Smooth muscle cell (in vitro differentiated cells): ENCODE data around the gene NR2E3. TPM values are rescaled to one million over a fixed set of nuclear protein-coding genes. Genes with fewer than 3 reads are reported as not detected.

Experiments
- DNase-seq: peaks from one replicate; lab custom pipeline; 2025; ENCODE audit not compliant: unreplicated experiment; lab: John Stamatoyannopoulos, UW
- H2AFZ ChIP-seq: fragments of 200-600 bp; sonication (generic); 2 replicates; pipeline ENCODE4 v1.6.0; 2016; ENCODE audit warnings: antibody characterized with exemption, low read depth, mild to moderate bottlenecking
- H3F3A ChIP-seq: fragments of 200-600 bp; sonication (generic); 2 replicates; pipeline ENCODE4 v1.6.0; 2017; ENCODE audit warnings: antibody characterized with exemption, low read depth
- H3K27ac ChIP-seq: fragments of 200-600 bp; sonication (generic); 2 replicates; pipeline ENCODE4 v1.5.1; 2016; ENCODE audit warnings: low read depth, mild to moderate bottlenecking
- H3K27me3 ChIP-seq: fragments of 200-600 bp; sonication (generic); 2 replicates; pipeline ENCODE4 v1.6.1; 2016; ENCODE audit warnings: low read depth, mild to moderate bottlenecking
- H3K36me3 ChIP-seq: fragments of 200-600 bp; sonication (generic); 2 replicates; pipeline ENCODE4 v1.5.1; 2016; ENCODE audit warnings: low read depth
- H3K4me1 ChIP-seq: fragments of 200-600 bp; sonication (generic); 2 replicates; pipeline ENCODE4 v1.5.1; 2016; ENCODE audit warnings: low read depth
- H3K4me2 ChIP-seq: fragments of 200-600 bp; sonication (generic); 2 replicates; pipeline ENCODE4 v1.6.0; 2016; ENCODE audit warnings: mild to moderate bottlenecking
- H3K4me3 ChIP-seq: fragments of 200-600 bp; sonication (generic); 2 replicates; pipeline ENCODE4 v1.5.1; 2016; ENCODE audit warnings: mild to moderate bottlenecking
- H3K79me2 ChIP-seq: fragments of 200-600 bp; sonication (generic); 2 replicates; pipeline ENCODE4 v1.6.0; 2016; ENCODE audit warnings: low read depth, mild to moderate bottlenecking
- H3K9ac ChIP-seq: fragments of 200-600 bp; sonication (generic); 2 replicates; pipeline ENCODE4 v1.6.0; 2016; ENCODE audit warnings: low read depth
- H3K9me3 ChIP-seq: fragments of 200-600 bp; sonication (generic); replicated peaks from 2 replicates; pipeline ENCODE4 v1.5.1; 2016; ENCODE audit warnings: low read depth
- H4K20me1 ChIP-seq: fragments of 200-600 bp; sonication (generic); 2 replicates; pipeline ENCODE4 v1.6.0; 2016; ENCODE audit warnings: low read depth
- WGBS: methylation state at CpG from one replicate; pipeline ENCODE4 v1.1.7; 2016; ENCODE audit warnings: low lambda C conversion rate; 5-methylcytosine and 5-hydroxymethylcytosine counted together
- polyA plus RNA-seq: library from polyadenylated mRNA; unstranded; fragments of >200 nt; fragmentation: Nextera tagmentation; extraction: Ambion mirVana; gene quantifications from 2 replicates; pipeline ENCODE4 v1.2.1, GENCODE V29; 2016
- total RNA-seq: library from RNA; depleted of rRNA; stranded (reverse); fragments of >200 nt; gene quantifications from 2 replicates; pipeline ENCODE4 v1.2.3, GENCODE V29; 2014
- TF ChIP-seq, protein P1 (sequence below): fragments of 200-600 bp; sonication (generic); IDR thresholded peaks from 2 replicates; pipeline ENCODE4 v1.5.1; 2017; ENCODE audit warnings: borderline replicate concordance, mild to moderate bottlenecking, antibody characterized with exemption; ENCODE audit not compliant: insufficient read depth, poor library complexity, severe bottlenecking

NR2E3 gene
- total and polyA plus RNA-seq, 2 experiments from 2014 or later = not detected

DNA sequence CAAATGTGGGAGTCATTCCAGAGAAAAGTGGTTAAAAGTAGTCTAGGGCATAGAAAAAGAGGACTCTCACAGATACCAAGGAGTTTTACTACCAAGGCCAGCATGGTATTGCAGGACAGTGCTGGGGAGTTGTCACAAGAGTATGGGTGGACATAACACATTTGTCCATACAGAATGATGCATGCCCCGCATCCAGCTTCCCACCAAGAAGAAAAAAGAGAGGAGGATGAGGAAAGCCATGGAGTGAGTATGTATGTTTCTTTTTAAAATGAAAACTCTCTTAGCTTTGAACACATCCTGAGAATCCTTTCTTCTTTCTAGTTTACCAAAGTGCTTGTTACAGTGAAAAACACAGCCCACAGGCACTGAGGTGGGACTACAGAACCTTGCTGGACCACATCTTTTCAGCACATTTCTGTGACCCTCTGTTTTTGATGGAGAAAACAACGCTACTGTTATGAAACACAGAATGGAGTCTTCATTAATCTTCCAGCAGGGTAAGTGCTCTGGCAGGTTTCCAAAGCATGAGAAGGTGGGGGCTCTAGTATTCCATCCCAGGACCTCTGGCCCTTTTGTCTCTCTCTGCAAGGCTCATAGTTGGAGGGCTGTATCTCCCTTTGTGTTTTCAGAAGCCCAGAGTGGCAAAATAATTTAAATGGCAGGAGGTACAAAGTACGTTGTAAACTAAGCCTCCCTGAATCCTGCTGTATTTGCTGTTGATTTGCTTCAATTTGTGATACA, 12.7 kb downstream of the NR2E3 start:
- Histone ChIP-seq H3K79me2 (no peaks in the 10 kb centered on the region), H3K36me3 (peaks cover 30% of the 10 kb centered on the region), H4K20me1 (no peaks in the 10 kb centered on the region), H3K4me2 (no peak overlapping the region), H3K4me3 (no peak overlapping the region), H3K9ac (no peak overlapping the region), H2AFZ (no peak overlapping the region), H3K9me3 (peaks cover 12% of the 10 kb centered on the region), H3F3A (no peaks in the 10 kb centered on the region), H3K4me1 (peaks cover 5% of the 10 kb centered on the region), H3K27me3 (no peaks in the 10 kb centered on the region), H3K27ac (no peak overlapping the region)
- DNase-seq = no peak
- WGBS = 98% methylated on average over 3 of the region's 3 CpGs
- TF ChIP-seq, protein P1, sequence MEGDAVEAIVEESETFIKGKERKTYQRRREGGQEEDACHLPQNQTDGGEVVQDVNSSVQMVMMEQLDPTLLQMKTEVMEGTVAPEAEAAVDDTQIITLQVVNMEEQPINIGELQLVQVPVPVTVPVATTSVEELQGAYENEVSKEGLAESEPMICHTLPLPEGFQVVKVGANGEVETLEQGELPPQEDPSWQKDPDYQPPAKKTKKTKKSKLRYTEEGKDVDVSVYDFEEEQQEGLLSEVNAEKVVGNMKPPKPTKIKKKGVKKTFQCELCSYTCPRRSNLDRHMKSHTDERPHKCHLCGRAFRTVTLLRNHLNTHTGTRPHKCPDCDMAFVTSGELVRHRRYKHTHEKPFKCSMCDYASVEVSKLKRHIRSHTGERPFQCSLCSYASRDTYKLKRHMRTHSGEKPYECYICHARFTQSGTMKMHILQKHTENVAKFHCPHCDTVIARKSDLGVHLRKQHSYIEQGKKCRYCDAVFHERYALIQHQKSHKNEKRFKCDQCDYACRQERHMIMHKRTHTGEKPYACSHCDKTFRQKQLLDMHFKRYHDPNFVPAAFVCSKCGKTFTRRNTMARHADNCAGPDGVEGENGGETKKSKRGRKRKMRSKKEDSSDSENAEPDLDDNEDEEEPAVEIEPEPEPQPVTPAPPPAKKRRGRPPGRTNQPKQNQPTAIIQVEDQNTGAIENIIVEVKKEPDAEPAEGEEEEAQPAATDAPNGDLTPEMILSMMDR = no peak

DNA sequence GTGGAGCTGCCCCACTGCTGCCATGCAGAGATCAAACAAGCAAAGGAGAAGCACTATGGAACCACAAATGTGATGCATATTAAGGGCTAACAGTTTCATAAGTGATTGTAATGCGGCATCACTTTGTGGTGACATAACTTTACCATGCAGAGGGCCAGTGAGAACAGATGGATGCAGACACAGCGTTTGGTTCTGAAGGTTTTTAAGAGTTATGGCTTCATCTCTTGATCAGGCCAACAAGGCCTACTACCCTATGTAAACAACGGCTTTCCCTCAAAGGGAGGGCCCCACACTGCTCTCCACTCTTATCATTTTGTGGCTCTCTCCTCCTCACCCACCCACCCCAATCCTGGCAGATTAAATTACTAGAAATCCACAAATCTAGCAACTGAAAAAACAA, 13.4 kb downstream of the NR2E3 start:
- 77% methylated on average over 3 of the region's 3 CpGs for WGBS
- H4K20me1 ChIP-seq = no peaks in the 10 kb centered on the region
- H3K4me3 ChIP-seq = no peak overlapping the region
- TF ChIP-seq, protein P1 = no peak
- H3K36me3 ChIP-seq = peaks cover 30% of the 10 kb centered on the region
- H3K27me3 ChIP-seq = no peaks in the 10 kb centered on the region
- H3K79me2 ChIP-seq = no peaks in the 10 kb centered on the region
- no peak overlapping the region for H2AFZ ChIP-seq
- no peak for DNase-seq
- no peak overlapping the region for H3K27ac ChIP-seq
- H3K4me1 ChIP-seq = peaks cover 5% of the 10 kb centered on the region
- no peak overlapping the region for H3K4me2 ChIP-seq
- H3K9me3 ChIP-seq = peaks cover 12% of the 10 kb centered on the region
- no peaks in the 10 kb centered on the region for H3F3A ChIP-seq
- no peak overlapping the region for H3K9ac ChIP-seq

DNA sequence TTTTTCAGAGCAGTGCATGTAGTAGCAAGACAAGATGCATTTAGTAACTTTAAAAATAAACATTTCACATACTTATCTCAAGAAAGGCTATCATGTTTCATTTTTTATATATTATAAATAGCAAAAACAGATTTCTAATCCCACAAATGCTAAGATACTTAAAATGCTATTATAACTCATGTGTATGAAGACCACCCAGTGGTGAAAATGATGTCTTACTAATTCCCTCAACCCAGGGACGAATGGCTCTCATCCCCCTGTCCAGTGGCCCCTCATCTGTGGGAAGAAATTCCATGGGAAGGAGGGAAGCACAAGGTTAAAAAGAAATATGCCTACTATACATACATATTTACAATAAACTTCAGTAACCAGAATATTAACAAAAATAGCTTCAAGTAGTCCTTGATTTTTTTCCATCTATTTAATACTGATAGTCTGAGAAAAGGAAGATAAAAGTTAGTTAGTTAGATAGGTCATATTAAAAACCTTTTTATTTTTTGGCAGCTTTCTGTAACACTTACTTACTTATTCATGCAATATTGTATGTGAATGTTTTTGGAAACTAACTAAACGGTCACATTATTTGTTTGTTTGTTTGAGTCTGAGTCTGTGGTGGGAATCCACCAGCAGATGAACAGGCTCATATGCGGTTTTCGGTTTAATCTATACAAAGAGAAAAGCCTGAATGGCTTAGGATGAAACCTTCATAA, 14.8 kb downstream of the NR2E3 start:
- Histone ChIP-seq H2AFZ (no peak overlapping the region), H3K27ac (no peak overlapping the region), H3K36me3 (peaks cover 30% of the 10 kb centered on the region), H3K9ac (no peak overlapping the region), H3K79me2 (no peaks in the 10 kb centered on the region), H3K4me1 (peaks cover 5% of the 10 kb centered on the region), H3K4me3 (no peak overlapping the region), H4K20me1 (no peaks in the 10 kb centered on the region), H3K4me2 (no peak overlapping the region), H3K27me3 (no peaks in the 10 kb centered on the region), H3K9me3 (peaks cover 12% of the 10 kb centered on the region), H3F3A (no peaks in the 10 kb centered on the region)
- TF ChIP-seq, protein P1 = no peak
- WGBS = 96% methylated on average over 4 of the region's 4 CpGs
- DNase-seq = no peak
